HEK293 (cell line): Measurements from ENCODE around the gene ERCC2.

ENCODE experiments used
- ATF2 ChIP-seq: fragments of 450-650 bp; formaldehyde crosslinking; IDR thresholded peaks from 2 replicates; pipeline ENCODE4 v1.5.1; 2016; ENCODE audit warnings: missing biosample characterization, missing genetic modification characterization, low read depth
- ELK4 ChIP-seq: IDR thresholded peaks from 2 replicates; pipeline ENCODE4 v1.6.1; 2011; ENCODE audit warnings: mild to moderate bottlenecking, low read depth, low read length, borderline replicate concordance
- GLI4 ChIP-seq: fragments of 450-650 bp; formaldehyde crosslinking; IDR thresholded peaks from 2 replicates; pipeline ENCODE4 v1.5.1; 2016; ENCODE audit warnings: missing biosample characterization, missing genetic modification characterization
- IKZF3 ChIP-seq: fragments of 450-650 bp; IDR thresholded peaks from 2 replicates; pipeline ENCODE4 v1.5.0; 2018; ENCODE audit warnings: missing biosample characterization, mild to moderate bottlenecking, missing genetic modification characterization, moderate library complexity
- KLF16 ChIP-seq: fragments of 450-650 bp; formaldehyde crosslinking; IDR thresholded peaks from 2 replicates; pipeline ENCODE4 v1.5.1; 2017; ENCODE audit warnings: missing biosample characterization, missing genetic modification characterization
- PATZ1 ChIP-seq: fragments of 450-650 bp; formaldehyde crosslinking; IDR thresholded peaks from 2 replicates; pipeline ENCODE4 v1.5.1; 2016; ENCODE audit warnings: missing biosample characterization, missing genetic modification characterization
- PRDM2 ChIP-seq: fragments of 450-650 bp; formaldehyde crosslinking; IDR thresholded peaks from 2 replicates; pipeline ENCODE4 v1.5.1; 2016; ENCODE audit warnings: missing biosample characterization, missing genetic modification characterization, borderline replicate concordance
- REPIN1 ChIP-seq: fragments of 450-650 bp; formaldehyde crosslinking; IDR thresholded peaks from 2 replicates; pipeline ENCODE4 v1.5.1; 2017; ENCODE audit warnings: missing biosample characterization, missing genetic modification characterization, low read depth
- SCRT1 ChIP-seq: fragments of 450-650 bp; formaldehyde crosslinking; IDR thresholded peaks from 2 replicates; pipeline ENCODE4 v1.5.1; 2016; ENCODE audit warnings: missing biosample characterization, missing genetic modification characterization, borderline replicate concordance
- SCRT2 ChIP-seq: fragments of 450-650 bp; formaldehyde crosslinking; IDR thresholded peaks from 2 replicates; pipeline ENCODE4 v1.5.1; 2016; ENCODE audit warnings: missing biosample characterization, missing genetic modification characterization
- SP2 ChIP-seq: fragments of 450-650 bp; formaldehyde crosslinking; IDR thresholded peaks from 2 replicates; pipeline ENCODE4 v1.5.1; 2016; ENCODE audit warnings: missing biosample characterization, missing genetic modification characterization
- ZBTB17 ChIP-seq: fragments of 450-650 bp; formaldehyde crosslinking; IDR thresholded peaks from 2 replicates; pipeline ENCODE4 v1.5.1; 2016; ENCODE audit warnings: missing biosample characterization, missing genetic modification characterization
- ZNF114 ChIP-seq: fragments of 450-650 bp; formaldehyde crosslinking; IDR thresholded peaks from 2 replicates; pipeline ENCODE4 v1.5.0; 2017; ENCODE audit warnings: missing biosample characterization, missing genetic modification characterization
- ZNF175 ChIP-seq: fragments of 450-650 bp; formaldehyde crosslinking; IDR thresholded peaks from 2 replicates; pipeline ENCODE4 v1.5.1; 2016; ENCODE audit warnings: missing biosample characterization, missing genetic modification characterization
- ZNF292 ChIP-seq: fragments of 450-650 bp; formaldehyde crosslinking; IDR thresholded peaks from 2 replicates; pipeline ENCODE4 v1.5.1; 2016; ENCODE audit warnings: low read depth, missing biosample characterization, missing genetic modification characterization, borderline replicate concordance
- ZNF335 ChIP-seq: fragments of 450-650 bp; formaldehyde crosslinking; conservative IDR thresholded peaks from 2 replicates; pipeline ENCODE4 v1.5.1; 2016; ENCODE audit warnings: missing biosample characterization, missing genetic modification characterization
- ZNF394 ChIP-seq: fragments of 450-650 bp; formaldehyde crosslinking; IDR thresholded peaks from 2 replicates; pipeline ENCODE4 v1.5.1; 2016; ENCODE audit warnings: missing biosample characterization, missing genetic modification characterization, mild to moderate bottlenecking, moderate library complexity, borderline replicate concordance
- ZNF426 ChIP-seq: fragments of 450-650 bp; formaldehyde crosslinking; IDR thresholded peaks from 2 replicates; pipeline ENCODE4 v1.5.1; 2017; ENCODE audit warnings: missing biosample characterization, missing genetic modification characterization, mild to moderate bottlenecking, inconsistent platforms, moderate library complexity
- ZNF48 ChIP-seq: fragments of 450-650 bp; formaldehyde crosslinking; IDR thresholded peaks from 2 replicates; pipeline ENCODE4 v1.5.1; 2016; ENCODE audit warnings: missing biosample characterization, missing genetic modification characterization
- ZNF529 ChIP-seq: fragments of 450-650 bp; formaldehyde crosslinking; IDR thresholded peaks from 2 replicates; pipeline ENCODE4 v1.5.1; 2017; ENCODE audit warnings: missing genetic modification characterization, missing biosample characterization; ENCODE audit not compliant: insufficient replicate concordance
- ZNF530 ChIP-seq: fragments of 450-650 bp; formaldehyde crosslinking; IDR thresholded peaks from 2 replicates; pipeline ENCODE4 v1.5.1; 2016; ENCODE audit warnings: low read depth, missing biosample characterization, missing genetic modification characterization
- ZNF596 ChIP-seq: fragments of 450-650 bp; IDR thresholded peaks from 2 replicates; pipeline ENCODE4 v1.5.0; 2018; ENCODE audit warnings: missing biosample characterization, mild to moderate bottlenecking, missing genetic modification characterization, moderate library complexity

ERCC2 gene

GRCh38 chr19:45322311-45322710, 48.1 kb downstream of the ERCC2 start (continued):
- TF ChIP-seq SP2 (tag by site-specific recombination) (no peak), PRDM2 (tag by site-specific recombination) (no peak), ZNF175 (no peak), KLF16 (tag by site-specific recombination) (no peak), ELK4 (no peak), REPIN1 (no peak), ZBTB17 (peak; percentile 48; the same call in 1 of the 2 replicates), ZNF335 (tag by site-specific recombination) (no peak), ZNF48 (tag by site-specific recombination) (no peak), ZNF394 (tag by site-specific recombination) (no peak), SCRT1 (tag by site-specific recombination) (no peak), PATZ1 (0 out of 2 replicates have a peak, but pooled peaks have one; percentile 28), ZNF596 (tag by site-specific recombination) (no peak), ZNF530 (tag by site-specific recombination) (no peak), ZNF114 (tag by site-specific recombination) (no peak), ATF2 (no peak), ZNF292 (tag by site-specific recombination) (no peak), IKZF3 (tag by site-specific recombination) (no peak), ZNF529 (no peak), GLI4 (tag by site-specific recombination) (no peak), SCRT2 (tag by site-specific recombination) (no peak), ZNF426 (tag by site-specific recombination) (no peak)
